Measurements from ENCODE around the gene RNF5.

- TF ChIP-seq, protein P1, sequence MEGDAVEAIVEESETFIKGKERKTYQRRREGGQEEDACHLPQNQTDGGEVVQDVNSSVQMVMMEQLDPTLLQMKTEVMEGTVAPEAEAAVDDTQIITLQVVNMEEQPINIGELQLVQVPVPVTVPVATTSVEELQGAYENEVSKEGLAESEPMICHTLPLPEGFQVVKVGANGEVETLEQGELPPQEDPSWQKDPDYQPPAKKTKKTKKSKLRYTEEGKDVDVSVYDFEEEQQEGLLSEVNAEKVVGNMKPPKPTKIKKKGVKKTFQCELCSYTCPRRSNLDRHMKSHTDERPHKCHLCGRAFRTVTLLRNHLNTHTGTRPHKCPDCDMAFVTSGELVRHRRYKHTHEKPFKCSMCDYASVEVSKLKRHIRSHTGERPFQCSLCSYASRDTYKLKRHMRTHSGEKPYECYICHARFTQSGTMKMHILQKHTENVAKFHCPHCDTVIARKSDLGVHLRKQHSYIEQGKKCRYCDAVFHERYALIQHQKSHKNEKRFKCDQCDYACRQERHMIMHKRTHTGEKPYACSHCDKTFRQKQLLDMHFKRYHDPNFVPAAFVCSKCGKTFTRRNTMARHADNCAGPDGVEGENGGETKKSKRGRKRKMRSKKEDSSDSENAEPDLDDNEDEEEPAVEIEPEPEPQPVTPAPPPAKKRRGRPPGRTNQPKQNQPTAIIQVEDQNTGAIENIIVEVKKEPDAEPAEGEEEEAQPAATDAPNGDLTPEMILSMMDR (IDR thresholded peaks at IDR 0.05; ENCODE audit: low read depth, low read length): no peak
- TF ChIP-seq, protein P2, sequence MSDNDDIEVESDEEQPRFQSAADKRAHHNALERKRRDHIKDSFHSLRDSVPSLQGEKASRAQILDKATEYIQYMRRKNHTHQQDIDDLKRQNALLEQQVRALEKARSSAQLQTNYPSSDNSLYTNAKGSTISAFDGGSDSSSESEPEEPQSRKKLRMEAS (IDR thresholded peaks at IDR 0.05; ENCODE audit: low read depth, low read length): no peak
- no peak for TF ChIP-seq POLR2A (IDR thresholded peaks at IDR 0.05; ENCODE audit: extremely low read depth, insufficient read length)
Measured at GRCh38 chr6:32182555-32182981, 4.4 kb downstream of the RNF5 start.
